Fibroblast of skin of left biceps (primary cell): ENCODE measurements around the gene EEPD1.
"Not testable (repeated sequence)": the region's sequence is repeated elsewhere in the genome, so short reads cannot be mapped to it uniquely, and the experiment has no call there.

ENCODE experiments used
- DNase-seq, 2 experiments: peaks; one replicate each; pipeline ENCODE4 v3.0.0-alpha.2; 2013; ENCODE audit warnings: low read depth in 2 of 2

EEPD1 gene

DNA sequence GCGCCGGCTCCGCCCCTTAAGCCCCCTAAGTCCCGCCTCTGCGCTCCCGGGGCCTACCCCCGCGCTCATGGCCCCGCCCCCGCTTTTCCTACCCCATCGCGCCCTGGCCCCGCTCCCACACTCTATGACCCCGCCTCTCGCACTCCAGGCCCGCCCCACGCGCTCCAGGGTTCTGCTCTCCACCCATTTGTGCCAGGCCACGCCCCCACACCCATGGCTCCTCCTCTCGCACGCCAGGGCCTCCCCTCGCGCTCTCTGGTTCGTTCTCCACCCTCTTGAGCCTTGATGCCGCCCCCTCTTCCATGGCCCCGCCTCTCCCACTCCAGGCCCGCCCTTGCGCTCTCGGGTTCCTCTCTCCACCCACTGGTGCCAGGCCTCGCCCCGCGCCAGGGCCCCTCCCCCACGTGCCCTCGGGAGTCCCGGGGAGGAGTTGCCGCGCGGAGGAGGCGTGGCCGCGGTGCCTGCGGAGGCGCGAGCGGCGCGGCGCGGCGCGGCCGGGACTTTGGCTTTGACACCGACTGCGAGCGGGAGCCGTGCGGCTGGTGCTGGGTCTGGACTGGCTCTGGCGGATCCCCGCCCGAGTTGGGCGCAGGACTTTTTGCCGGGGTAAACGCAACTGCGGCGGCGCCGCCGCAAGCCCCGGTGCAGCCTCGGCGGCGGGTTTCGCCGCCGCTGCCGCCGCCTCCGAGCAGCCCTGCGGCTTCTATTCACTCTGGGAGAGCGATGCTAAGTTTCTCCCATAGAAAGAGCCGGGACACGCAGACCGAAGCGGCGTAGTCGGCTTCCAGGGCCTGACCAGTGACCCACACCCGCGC lies at the start of gene EEPD1:
EEPD1 (plus strand) TSS at position 499 of the 815 bp plus-strand sequence. CDS start 1,071 bp downstream, outside the sequence.
- DNase-seq: peak; percentile 99

DNA sequence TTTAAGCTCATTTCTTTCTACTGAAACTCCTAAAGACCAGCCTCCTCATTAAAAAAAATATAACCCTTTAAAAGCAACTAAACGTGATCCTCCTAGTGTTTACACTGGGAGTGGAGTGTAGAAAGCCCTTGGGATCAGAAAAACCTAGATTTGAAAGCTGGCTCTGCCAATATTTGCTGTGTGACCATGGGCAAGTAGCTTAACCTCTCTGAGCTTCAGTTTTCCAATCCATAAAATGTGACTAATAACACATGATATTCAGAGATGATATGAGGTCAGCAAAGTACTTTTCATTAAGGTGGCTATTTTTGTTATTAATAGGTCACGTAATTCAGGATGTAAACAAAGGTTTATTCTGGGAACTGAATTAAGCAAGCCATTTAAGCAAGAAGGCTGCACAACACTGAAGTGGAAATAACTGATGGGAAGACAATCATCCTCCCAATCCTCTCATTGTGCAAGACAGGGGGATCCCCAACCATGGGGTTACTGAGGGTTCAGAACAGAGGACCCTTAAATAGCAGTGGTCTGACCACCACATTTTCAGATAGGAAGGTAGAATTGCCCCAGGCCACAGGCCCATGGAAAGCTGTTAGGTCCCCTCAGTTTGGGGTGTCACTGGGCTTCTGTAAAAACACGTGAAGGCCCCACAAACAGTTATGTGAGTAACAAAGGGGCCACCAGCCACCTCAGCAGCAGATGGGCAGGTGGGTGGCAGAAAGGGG lies 49.1 kb upstream of the EEPD1 start:
- DNase-seq: no peak

DNA sequence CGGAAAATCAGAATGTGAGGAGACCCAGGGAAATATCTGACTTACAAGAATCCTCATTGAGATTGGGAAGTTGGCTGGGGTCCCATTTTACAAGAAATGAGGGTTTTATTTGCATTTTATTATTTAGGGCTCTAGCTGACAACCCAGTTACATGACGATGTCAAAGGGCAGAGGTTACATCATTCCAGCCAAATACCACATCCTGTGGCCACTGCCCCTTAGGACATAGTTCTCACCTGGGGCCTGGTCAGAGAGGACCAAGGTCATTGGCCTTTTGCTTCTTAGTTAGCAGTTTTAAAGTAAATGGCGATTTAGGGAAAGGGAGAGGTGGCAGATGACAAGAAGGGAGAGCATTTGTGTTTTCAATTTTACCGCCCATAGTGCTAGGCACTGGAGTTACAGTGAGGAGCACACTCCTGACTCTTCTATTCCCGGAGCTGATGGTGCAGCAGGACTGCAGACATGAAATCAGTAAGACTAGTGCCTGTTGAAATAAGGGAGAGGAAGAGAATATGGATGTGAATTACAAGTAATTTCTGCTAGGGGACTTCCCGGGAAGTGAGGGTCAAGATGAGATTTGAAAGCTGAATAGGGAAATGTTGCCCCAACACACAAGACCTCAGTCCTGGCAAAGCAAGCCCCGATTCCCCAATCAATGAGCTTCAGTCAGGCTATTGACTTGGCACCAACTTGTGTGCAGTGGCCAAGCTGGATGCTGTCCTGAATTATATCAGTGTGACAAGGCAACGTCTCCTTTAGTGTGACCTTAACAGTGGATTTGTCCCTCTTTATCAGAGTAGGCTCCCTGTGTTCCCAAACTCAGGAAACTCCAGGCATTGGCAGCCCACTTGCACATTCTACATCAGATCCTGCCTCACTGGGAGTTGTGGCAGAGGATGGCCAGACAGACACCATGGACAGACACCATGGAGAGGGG lies 45.8 kb upstream of the EEPD1 start:
- DNase-seq: not testable (repeated sequence)

DNA sequence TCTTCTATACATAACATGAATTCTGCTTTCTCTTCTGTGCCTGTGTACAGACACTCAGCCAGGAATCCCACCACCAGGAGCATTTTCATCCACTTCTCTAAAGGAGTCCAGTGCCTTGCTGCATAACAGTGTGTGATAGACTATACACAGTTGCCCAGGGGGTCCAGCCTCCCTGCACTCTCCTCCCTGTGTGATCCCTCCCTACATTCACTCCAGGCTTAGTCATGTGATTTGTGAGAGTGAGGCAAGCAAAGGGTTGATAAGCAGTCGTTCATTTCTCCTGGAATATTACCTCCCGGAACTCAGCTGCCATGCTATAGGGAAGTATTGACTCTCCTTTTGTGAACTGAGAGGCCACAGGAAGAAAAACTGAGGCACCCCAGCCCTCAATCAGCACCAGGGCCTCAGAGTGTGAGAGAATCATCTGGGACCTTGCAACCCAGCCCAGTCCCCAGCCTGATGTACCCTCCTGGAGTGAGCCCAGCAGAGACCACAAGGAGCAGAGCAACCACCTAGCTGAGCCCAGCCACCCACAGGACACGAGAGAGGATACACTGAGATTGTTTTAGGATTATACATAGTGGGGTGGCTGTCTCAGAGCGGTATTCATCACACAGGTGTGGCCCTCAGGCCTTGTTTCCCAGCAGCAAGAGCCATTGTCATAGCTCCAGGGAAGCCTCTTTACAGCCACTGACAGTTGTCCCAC lies 45.0 kb upstream of the EEPD1 start:
- DNase-seq: no peak

DNA sequence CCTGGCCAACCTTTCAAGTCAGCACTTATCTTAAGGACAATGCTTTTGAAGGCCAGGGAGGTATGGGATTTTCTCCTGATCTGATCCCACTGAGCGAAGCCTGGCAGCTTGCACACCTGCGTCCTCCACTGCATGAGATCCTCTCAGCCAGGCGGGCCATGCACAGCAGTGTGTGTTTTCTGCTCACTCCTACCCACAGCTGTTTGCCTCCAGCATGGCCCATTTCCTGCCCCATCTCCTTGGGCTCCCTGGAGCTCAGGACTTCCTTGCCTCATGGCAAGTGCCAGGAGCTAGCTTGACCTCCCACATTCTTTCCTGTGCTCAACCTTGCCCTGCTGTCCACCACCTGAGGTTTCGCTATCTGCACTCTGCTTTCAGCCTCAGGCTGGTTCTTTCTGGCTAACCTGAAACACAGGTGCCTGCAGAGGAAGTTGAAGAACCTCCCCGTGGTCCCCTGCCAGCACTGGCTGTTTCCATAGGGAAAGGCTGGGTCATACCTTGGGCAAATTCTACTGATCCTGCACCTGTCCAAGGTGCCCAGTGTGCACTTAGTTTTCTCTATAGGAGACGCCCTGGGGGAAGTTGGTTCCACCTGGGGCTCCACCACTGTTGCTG lies 43.9 kb upstream of the EEPD1 start:
- no peak for DNase-seq

DNA sequence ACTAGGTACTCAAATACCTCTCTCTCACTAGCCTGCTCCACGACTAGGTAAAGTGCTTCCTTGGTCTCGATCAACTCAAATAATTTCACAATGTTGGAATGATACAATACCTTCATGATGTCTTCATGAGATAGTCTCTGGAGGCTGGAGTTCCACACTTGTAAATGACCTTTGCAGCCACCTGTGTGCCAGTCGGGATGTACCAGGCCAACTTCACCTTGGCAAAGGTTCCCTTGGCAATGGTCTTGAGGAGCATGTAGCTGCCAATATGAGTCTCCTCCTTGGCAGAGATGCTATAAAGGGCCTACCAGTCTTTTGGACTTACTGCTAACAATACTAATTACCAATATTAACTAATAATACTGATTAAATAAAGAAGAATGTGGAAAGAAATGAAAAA lies 42.5 kb upstream of the EEPD1 start:
- no peak for DNase-seq

DNA sequence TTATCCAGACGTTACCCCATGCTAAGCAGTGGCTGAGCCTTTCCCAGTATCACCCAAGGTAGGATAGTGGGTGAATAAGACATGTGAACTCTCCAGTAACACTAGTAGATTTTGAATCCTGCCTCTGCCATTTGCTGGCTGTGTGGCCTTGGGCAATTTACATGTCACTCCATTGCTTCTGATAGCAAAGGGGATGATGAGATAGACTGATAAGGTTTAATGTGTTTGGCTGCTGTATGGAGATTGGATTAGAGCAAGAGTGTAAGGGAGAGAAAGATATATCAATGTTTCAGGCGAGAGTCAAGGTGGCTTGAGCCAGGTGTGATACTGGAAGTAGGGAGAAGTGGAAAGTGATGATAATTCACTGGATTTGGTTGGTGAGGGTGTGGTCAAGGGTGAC lies 40.1 kb upstream of the EEPD1 start:
- DNase-seq: no peak

DNA sequence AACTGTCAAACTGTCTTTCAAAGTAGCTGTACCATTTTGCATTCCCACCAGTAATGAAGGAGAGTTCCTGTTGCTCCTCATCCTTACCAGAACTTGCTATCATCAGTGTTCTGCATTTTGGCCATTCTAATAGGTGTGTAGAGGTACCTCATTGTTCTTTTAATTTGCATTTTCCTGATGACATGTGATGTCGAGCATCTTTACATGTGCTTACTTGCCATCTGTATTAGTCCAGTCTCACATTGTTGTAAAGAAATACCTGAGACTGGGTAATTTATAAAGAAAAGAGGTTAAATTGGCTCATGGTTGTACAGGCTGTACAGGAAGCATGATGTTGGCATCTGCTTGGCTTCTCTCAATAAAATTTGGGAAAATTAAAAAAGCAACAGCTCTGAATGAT lies 38.7 kb upstream of the EEPD1 start:
- DNase-seq: no peak

DNA sequence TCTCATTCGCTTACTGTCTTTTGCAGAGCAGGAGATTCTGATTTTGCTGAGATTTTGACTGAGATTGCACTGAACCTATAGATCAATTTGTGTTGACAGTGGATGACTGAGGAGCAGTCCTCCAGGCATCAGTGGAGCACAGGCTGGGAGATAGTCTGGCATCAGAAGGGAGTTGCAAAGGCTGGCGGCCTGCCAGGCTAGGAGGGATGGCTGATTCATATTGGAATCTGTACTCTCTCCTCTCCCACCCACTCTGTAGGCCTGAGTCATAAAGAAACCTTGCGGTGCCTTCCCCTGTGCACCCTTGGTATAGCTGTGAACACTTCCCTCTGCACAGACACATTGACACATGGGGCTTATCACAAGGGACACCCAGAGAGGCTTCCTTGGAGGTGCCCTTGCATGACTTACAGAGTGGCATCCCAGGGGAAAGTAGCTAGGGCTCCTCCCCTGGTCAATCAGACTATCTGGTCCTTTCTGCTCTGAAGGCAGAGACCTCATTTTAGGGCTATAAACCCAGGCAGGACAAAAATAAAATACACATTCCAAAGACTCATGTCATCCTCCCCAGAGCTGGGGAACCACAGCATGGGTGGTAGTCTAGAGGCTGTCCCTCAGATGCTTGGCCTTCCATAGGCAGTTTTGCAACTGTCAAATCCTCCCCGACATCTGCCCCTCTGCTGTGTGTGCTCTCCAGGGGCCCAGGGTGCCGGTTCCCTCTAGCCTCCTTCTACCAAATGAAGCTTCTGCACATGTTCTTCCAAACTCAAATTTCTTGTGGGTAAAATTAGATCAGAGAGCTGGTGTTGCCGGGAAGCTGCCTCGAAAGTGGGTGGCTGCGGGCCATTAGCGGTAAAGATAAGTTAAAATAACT lies 37.4 kb upstream of the EEPD1 start:
- peak; percentile 96 to 97 for DNase-seq

DNA sequence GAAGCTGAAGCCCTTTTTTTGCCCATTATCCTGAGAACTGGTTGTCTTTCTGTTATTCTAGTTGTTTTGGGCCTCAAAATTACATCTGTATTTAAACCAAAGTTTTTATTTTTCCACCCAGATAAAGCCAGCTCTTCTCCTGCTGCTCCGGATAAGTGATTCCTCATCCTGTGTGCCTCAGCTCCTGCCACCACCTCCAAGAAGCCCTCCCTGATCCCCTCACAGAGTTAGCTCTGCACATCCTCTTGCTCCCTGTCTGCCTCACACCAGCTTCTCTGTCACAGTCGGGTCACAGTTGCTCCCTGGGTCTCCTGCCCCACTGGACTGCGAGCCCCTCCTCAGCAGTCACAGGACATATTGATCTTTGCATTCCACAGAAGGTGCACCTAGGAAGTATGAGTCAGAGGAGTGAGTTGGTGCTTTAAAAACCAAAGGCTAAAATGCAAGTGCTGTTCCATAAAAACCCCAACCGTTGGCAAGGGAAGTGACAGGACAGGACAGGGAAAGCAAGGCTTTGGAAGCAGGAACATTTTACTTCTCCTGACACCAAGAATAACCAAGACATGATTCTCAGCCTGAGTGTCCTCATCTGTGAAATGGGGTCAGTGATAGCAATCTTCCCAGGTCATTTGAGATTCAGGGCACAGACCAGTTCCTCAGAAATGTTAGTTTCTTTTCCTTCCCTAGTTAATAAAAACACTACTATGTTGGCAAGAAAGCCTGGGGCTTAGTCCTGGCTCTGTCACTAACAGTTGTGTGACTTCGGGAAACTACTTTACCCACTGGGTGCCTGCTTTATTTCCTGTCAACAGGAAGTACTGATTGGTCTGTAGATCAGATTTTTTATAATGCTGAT lies 36.5 kb upstream of the EEPD1 start:
- DNase-seq: no peak

DNA sequence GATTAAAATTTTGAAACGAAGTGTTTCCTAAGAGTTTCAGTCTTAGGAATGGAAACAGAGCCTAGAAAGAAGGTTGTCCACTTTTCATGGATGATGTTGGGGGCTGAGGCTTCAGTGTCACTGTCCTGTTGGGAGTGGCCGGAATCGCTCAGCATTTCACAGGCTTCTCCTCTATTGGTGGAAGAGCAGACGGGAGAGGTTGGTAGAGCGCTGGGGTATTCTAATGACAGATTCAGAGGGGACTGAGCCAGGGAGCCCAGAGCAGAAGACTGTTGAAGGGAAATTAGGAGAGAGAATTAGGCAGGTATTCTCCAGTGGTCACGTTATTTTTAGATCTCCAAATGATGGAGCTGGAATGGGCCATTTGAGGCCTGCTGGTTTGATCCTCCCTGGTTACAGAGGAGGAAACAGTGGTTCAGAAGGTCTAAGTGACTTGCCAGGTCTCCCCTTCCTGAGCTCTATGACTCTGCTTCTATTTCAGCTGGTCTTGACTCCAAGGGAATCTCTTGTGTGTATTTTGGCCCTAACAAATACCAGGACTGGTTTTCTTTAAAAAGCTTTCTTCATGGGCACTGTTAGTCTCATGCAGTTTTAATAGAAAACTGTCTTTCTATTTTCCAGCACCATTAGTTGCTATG lies 35.7 kb upstream of the EEPD1 start:
- no peak for DNase-seq

DNA sequence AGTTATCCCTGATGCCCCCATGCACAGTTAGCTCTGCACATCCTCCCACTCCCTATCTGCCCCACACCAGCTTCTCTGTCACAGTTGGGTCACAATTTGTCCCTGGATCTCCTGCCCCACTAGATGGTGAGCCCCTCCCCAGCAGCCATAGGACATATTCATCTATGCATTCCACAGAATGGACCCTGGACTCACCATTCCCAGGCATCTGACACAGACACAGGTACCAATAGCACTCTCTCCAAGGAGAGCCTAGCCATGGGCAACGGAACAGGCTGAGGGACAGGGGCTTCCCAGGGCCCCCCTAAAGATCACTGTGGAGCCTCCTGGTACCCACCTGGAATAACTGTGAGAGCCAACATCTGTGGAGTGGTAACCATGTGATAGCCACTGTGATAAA lies 34.7 kb upstream of the EEPD1 start:
- no peak for DNase-seq

DNA sequence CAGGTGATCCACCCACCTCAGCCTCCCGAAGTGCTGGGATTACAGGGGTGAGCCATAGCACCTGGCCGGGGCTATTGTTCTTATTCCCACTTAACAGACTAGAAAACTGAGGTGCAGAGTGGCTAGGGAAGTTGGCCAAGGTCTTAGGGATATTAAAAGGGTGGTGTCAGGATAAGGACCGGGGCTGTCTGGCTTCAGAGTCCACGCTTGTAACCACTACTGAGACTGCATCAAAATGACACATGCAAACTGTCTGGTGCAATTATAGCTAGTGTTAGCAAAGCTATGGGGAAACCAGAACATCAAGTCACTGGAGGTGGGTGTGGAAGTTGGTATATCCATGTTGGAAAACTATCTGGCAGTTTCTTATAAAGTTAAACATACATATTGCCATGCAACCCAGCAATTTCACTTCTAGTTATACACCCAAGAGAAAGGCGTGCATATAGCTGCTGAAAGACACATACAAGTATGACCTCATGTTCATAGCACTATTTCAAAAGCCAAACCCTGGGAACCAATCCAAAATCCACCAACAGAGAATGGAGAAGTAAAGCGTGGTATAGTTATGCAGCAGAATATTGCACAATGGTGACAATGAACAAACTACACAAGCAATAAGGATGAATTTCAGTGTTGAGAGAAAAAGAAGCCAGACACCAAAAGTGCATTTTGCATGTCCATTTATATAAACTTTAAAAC lies 33.9 kb upstream of the EEPD1 start:
- DNase-seq: peak; percentile 98

DNA sequence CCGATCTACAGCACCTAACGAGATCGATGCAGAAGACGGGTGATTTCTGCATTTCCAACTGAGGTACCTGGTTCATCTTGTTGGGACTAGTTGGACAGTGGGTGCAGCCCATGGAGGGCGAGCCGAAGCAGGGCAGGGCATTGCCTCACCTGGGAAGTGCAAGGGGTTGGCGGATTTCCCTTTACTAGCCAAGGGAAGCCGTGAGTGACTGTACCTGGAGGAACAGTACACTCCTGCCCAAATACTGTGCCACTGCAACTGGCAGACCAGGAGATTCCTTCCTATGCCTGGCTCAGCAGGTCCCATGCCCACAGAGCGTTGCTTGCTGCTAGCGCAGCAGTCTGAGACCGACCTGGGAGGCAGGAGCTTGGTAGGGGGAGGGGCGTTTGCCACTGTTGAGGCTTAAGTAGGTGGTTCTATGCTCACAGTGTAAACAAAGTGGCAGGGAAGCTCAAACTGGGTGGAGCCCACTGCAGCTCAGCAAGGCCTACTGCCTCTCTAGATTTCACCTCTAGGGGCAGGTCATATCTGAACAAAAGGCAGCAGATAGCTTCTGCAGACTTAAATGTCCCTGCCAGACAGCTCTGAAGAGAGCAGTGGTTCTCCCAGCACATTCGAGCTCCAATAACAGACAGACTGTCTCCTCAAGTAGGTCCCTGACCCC lies 32.9 kb upstream of the EEPD1 start:
- DNase-seq: not testable (repeated sequence)

DNA sequence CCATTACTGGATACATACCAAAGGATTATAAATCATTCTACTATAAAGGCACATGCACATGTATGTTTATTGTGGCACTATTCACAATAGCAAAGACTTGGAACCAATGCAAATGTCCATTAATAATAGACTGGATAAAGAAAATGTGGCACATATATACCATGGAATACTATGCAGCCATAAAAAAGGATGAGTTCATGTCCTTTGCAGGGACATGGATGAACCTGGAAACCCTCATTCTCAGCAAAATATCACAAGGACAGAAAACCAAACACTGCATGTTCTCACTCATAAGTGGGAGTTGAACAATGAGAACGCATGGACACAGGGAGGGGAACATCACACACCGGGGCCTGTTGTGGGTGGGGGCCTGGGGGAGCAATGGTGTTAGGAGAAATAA lies 27.4 kb upstream of the EEPD1 start:
- not testable (repeated sequence) for DNase-seq

DNA sequence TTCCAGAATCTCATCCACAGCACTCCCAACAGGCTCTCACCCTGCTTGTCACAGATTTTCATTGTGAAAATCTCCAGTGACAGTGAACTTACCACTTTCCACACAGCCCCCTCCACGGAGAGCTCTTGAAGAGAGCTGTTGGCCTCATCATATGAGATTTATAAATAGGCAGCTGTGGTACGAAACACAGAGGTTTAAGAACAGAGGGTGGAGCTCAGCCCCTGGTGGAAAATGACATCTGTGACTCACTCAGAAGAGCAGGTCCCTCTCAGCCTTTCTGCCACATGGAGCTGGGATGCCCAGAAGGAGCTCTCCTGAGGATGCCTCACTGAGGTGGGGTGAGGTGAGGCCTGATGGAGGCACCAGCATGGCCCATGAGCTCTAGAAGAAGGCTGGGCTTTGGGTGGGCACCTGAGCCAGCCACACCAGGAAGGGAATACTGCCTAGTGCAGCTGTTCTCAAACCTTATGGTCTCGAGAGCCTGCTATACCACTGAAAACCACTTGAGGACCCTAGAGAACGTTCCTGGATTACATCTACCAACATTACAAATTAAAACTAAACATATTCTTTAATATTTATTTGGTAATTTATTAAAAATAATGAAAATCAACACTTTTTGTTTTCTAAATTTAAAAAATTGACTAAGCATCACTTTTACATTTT lies 25.8 kb upstream of the EEPD1 start:
- no peak for DNase-seq
